DOHH2 (cell line): Measurements from ENCODE around the gene FAM124B.

Source experiments
- EZH2phosphoT487 ChIP-seq: fragments of 200-600 bp; sonication (generic); IDR thresholded peaks from 2 replicates; pipeline ENCODE4 v1.6.1; 2017; ENCODE audit warnings: borderline replicate concordance, mild to moderate bottlenecking, antibody characterized with exemption, low read length, moderate library complexity, mixed read lengths
- TF ChIP-seq, protein P1 (sequence below): fragments of 200-600 bp; sonication (generic); IDR thresholded peaks from one replicate; pipeline ENCODE4 v1.5.1; 2014; ENCODE audit warnings: antibody characterized with exemption, mild to moderate bottlenecking, low read depth, low read length; ENCODE audit not compliant: poor library complexity, severe bottlenecking

DNA sequence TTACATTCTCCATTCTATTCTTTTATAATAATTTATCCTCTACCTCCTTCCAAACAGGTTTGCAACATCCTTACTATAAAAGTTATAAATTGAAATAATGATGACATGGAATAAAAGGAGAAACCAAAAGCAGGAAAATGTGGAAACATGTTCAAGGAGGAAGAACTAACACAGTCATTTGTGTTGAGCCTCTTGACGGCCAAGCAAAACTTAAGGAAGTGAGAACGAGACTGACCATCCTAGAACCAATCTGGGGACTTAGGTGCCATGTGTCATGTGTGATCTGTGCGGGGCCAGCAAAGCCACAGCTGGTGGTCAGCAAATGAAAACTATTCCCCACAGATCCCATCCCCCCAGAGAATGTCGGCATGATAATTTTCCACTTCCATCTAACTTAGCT, 25.6 kb upstream of the FAM124B start:
- TF ChIP-seq, protein P1, sequence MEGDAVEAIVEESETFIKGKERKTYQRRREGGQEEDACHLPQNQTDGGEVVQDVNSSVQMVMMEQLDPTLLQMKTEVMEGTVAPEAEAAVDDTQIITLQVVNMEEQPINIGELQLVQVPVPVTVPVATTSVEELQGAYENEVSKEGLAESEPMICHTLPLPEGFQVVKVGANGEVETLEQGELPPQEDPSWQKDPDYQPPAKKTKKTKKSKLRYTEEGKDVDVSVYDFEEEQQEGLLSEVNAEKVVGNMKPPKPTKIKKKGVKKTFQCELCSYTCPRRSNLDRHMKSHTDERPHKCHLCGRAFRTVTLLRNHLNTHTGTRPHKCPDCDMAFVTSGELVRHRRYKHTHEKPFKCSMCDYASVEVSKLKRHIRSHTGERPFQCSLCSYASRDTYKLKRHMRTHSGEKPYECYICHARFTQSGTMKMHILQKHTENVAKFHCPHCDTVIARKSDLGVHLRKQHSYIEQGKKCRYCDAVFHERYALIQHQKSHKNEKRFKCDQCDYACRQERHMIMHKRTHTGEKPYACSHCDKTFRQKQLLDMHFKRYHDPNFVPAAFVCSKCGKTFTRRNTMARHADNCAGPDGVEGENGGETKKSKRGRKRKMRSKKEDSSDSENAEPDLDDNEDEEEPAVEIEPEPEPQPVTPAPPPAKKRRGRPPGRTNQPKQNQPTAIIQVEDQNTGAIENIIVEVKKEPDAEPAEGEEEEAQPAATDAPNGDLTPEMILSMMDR, result no peak
- TF ChIP-seq EZH2phosphoT487, result no peak
